Measurements from ENCODE around the gene TULP1. TPM values are rescaled to one million over a fixed set of nuclear protein-coding genes. Genes with fewer than 3 reads are reported as not detected.

TULP1 gene
- total and polyA plus RNA-seq, 2 of the 8 experiments (the other 6 are each of a cell fraction or from before 2014, with no cell fraction given): 3.2 to 6.8 TPM

- no peak overlapping the region for H2BK5ac ChIP-seq (ENCODE audit: low read depth, low read length)
- H2BK12ac ChIP-seq (ENCODE audit: low read depth, low read length): no peak overlapping the region
- peaks cover 0 to 6% of the 10 kb centered on the region in 2 experiments for H4K20me1 ChIP-seq (replicated peaks in 1 of 2; ENCODE audit: control insufficient read depth in 1 of 2, insufficient read depth in 2 of 2, low read length in 2 of 2)
- H4K5ac ChIP-seq (ENCODE audit: insufficient read length, low read depth, low read length): no peak overlapping the region
- H3K79me1 ChIP-seq (ENCODE audit: low read depth, low read length): no peaks in the 10 kb centered on the region; the same call in 1 of the 2 replicates
- no peak overlapping the region for H2AFZ ChIP-seq (ENCODE audit: low read length)
- no peaks in the 10 kb centered on the region; a peak in 1 of 4 replicates for H3K9me3 ChIP-seq (ENCODE audit: insufficient read depth in 2 of 2, low read depth in 1 of 2, low read length in 1 of 2)
- ChIA-PET CTCF (ENCODE audit: partially characterized antibody) (interaction anchor here (0.6 to 11.0 kb wide), 7 partner anchors 13 to 1360 kb away, joined by 3 to 161 read pairs (median 22); partner anchors contain the start of genes DEF6, PPARD and RPL10A), POLR2A (ENCODE audit: partially characterized antibody) (interaction anchor here (1.1 to 12.4 kb wide), 4 partner anchors 8 to 156 kb away, joined by 3 to 197 read pairs (median 3); partner anchors contain the start of genes DEF6 and RPL10A)
- H2BK15ac ChIP-seq (ENCODE audit: low read length): no peak overlapping the region
- no peak overlapping the region for H4K91ac ChIP-seq (replicated peaks; ENCODE audit: insufficient read length, low read length)
- no peak overlapping the region for H2BK120ac ChIP-seq (replicated peaks; ENCODE audit: low read depth, low read length)
- H2BK20ac ChIP-seq (ENCODE audit: low read length): no peak overlapping the region
- H3K4ac ChIP-seq (replicated peaks; ENCODE audit: insufficient read length, low read depth, low read length): no peak overlapping the region
- no peak overlapping the region for H3K27ac ChIP-seq (ENCODE audit: low read depth, low read length)
- H3K79me2 ChIP-seq (ENCODE audit: control insufficient read depth in 1 of 2, insufficient read depth in 2 of 2, low read length in 2 of 2): no peaks in the 10 kb centered on the region
- H2AK5ac ChIP-seq (ENCODE audit: low read depth, low read length): no peak overlapping the region
- H3K4me3 ChIP-seq (ENCODE audit: extremely low read depth in 1 of 4, insufficient read depth in 2 of 4, low read depth in 3 of 4, low read length in 4 of 4): peak overlapping the region in 3 of 4 experiments; percentile 53 to 67 (median 65); a peak in 5 of 8 replicates
- DNase-seq (ENCODE audit: low read depth in 1 of 2, low spot score in 2 of 2): no peak
- peaks cover 7 to 14% (median 10%) of the 10 kb centered on the region in 4 experiments; a peak in 6 of 7 replicates for H3K4me1 ChIP-seq (replicated peaks in 1 of 4; ENCODE audit: control insufficient read depth in 3 of 4, insufficient read depth in 4 of 4, low read length in 3 of 4)
- no peak for FAIRE-seq
- H3K14ac ChIP-seq (ENCODE audit: insufficient read length): no peak overlapping the region
- TF ChIP-seq SUZ12 (IDR thresholded peaks at IDR 0.05; ENCODE audit: low read length): no peak
- TF ChIP-seq, protein P1, sequence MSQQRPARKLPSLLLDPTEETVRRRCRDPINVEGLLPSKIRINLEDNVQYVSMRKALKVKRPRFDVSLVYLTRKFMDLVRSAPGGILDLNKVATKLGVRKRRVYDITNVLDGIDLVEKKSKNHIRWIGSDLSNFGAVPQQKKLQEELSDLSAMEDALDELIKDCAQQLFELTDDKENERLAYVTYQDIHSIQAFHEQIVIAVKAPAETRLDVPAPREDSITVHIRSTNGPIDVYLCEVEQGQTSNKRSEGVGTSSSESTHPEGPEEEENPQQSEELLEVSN (IDR thresholded peaks at IDR 0.05): no peak
- peaks cover under 1 to 12% (median 2%) of the 10 kb centered on the region in 4 experiments; a peak in 5 of 8 replicates for H3K36me3 ChIP-seq (ENCODE audit: control insufficient read depth in 2 of 4, insufficient read depth in 4 of 4, low read length in 3 of 4)
- H3K18ac ChIP-seq (ENCODE audit: extremely low read depth, low read length): no peak overlapping the region
- H3K23ac ChIP-seq (ENCODE audit: insufficient read length): no peak overlapping the region
- H3K56ac ChIP-seq (replicated peaks; ENCODE audit: insufficient read length, low read depth, low read length): no peak overlapping the region
- peak overlapping the region in 1 of 4 experiments; percentile 6; a peak in 2 of 7 replicates for H3K9ac ChIP-seq (replicated peaks in 1 of 4; ENCODE audit: extremely low read depth in 1 of 4, low read depth in 3 of 4, low read length in 3 of 4)
- H4K8ac ChIP-seq (ENCODE audit: extremely low read depth, insufficient read depth, low read length): no peak overlapping the region
- no peaks in the 10 kb centered on the region for H3K27me3 ChIP-seq (replicated peaks in 1 of 4; ENCODE audit: control insufficient read depth in 3 of 4, extremely low read depth in 1 of 4, insufficient read depth in 3 of 4, low read length in 3 of 4)
- peaks cover 8% of the 10 kb centered on the region; the same call in 1 of the 2 replicates for H3K23me2 ChIP-seq (ENCODE audit: low read depth, low read length)
- WGBS, 2 experiments (ENCODE audit: extremely low coverage in 1 of 2, insufficient coverage in 1 of 2, insufficient read length in 1 of 2, insufficient replicate concordance in 2 of 2, low coverage in 1 of 2, low lambda C conversion rate in 2 of 2, missing lambda C conversion rate in 1 of 2): 71% methylated on average over 3 of the region's 3 CpGs; no CpG with 5 or more reads in 1 of the 2 experiments
- H3K4me2 ChIP-seq (ENCODE audit: insufficient read depth in 1 of 2, low read depth in 2 of 2, low read length in 2 of 2): peak overlapping the region; percentile 87 to 89
Measured at GRCh38 chr6:35453236-35453635, 59.5 kb downstream of the TULP1 start.
